GM23338 (cell line): ENCODE data around the gene ARHGEF28. TPM values are rescaled to one million over a fixed set of nuclear protein-coding genes. Genes with fewer than 3 reads are reported as not detected.

ENCODE experiments used
- ATAC-seq: fragments of 200-7000 bp; cut with Tn5 transposase; 3 replicates; pipeline ENCODE4 v1.9.1; 2020
- DNase-seq: peaks from one replicate; pipeline ENCODE4 v3.0.0-alpha.2; 2015; ENCODE audit warnings: low spot score
- H2AFZ ChIP-seq: fragments of 200-600 bp; sonication (generic); 2 replicates; pipeline ENCODE4 v1.8.0; 2016; ENCODE audit warnings: antibody characterized with exemption, mild to moderate bottlenecking, moderate library complexity
- H3F3A ChIP-seq: fragments of 200-600 bp; sonication (generic); replicated peaks from 2 replicates; pipeline ENCODE4 v1.8.0; 2017; ENCODE audit warnings: antibody characterized with exemption, mixed run types, low read depth
- H3K27ac ChIP-seq: fragments of 200-600 bp; sonication (generic); 2 replicates; pipeline ENCODE4 v1.6.1; 2016; ENCODE audit warnings: low read depth
- H3K27me3 ChIP-seq: fragments of 200-600 bp; sonication (generic); 2 replicates; pipeline ENCODE4 v1.8.0; 2016; ENCODE audit warnings: mild to moderate bottlenecking, mixed run types, moderate library complexity; ENCODE audit not compliant: insufficient read depth
- H3K36me3 ChIP-seq: fragments of 200-600 bp; sonication (generic); 2 replicates; pipeline ENCODE4 v1.8.0; 2016; ENCODE audit warnings: mild to moderate bottlenecking; ENCODE audit not compliant: insufficient read depth
- H3K4me1 ChIP-seq: fragments of 200-600 bp; sonication (generic); 2 replicates; pipeline ENCODE4 v1.8.0; 2016; ENCODE audit warnings: mild to moderate bottlenecking, moderate library complexity; ENCODE audit not compliant: insufficient read depth
- H3K4me2 ChIP-seq: fragments of 200-600 bp; sonication (generic); 2 replicates; pipeline ENCODE4 v1.7.1; 2017; ENCODE audit warnings: mixed run types
- H3K4me3 ChIP-seq: fragments of 200-600 bp; sonication (generic); 2 replicates; pipeline ENCODE4 v1.6.1; 2016; ENCODE audit warnings: mixed run types
- H3K79me2 ChIP-seq: fragments of 200-600 bp; sonication (generic); replicated peaks from 2 replicates; pipeline ENCODE4 v1.8.0; 2017; ENCODE audit warnings: mild to moderate bottlenecking; ENCODE audit not compliant: insufficient read depth
- H3K9me2 ChIP-seq: fragments of 200-600 bp; sonication (generic); 2 replicates; pipeline ENCODE4 v1.8.0; 2017; ENCODE audit not compliant: insufficient read depth
- H4K20me1 ChIP-seq: fragments of 200-600 bp; sonication (generic); replicated peaks from 2 replicates; pipeline ENCODE4 v1.8.0; 2017; ENCODE audit warnings: mild to moderate bottlenecking; ENCODE audit not compliant: insufficient read depth
- H3K27ac Mint-ChIP-seq: 2 replicates; pipeline ENCODE4 v1.8.0; 2020; ENCODE audit warnings: inconsistent platforms, mild to moderate bottlenecking, moderate library complexity, mixed read lengths
- H3K27me3 Mint-ChIP-seq: 3 replicates; pipeline ENCODE4 v1.8.0; 2022; ENCODE audit warnings: low read depth, mild to moderate bottlenecking, moderate library complexity, mixed read lengths, inconsistent platforms; ENCODE audit not compliant: insufficient read depth, poor library complexity
- H3K36me3 Mint-ChIP-seq: 3 replicates; pipeline ENCODE4 v1.8.0; 2021; ENCODE audit warnings: low read depth, mild to moderate bottlenecking, inconsistent platforms, moderate library complexity, mixed read lengths
- H3K4me1 Mint-ChIP-seq: 3 replicates; pipeline ENCODE4 v1.8.0; 2020; ENCODE audit warnings: mild to moderate bottlenecking, inconsistent platforms, mixed read lengths
- H3K4me3 Mint-ChIP-seq: 3 replicates; pipeline ENCODE4 v1.8.0; 2021; ENCODE audit warnings: moderate library complexity, mild to moderate bottlenecking, inconsistent platforms, mixed read lengths
- H3K9me3 Mint-ChIP-seq: 3 replicates; pipeline ENCODE4 v1.8.0; 2020; ENCODE audit warnings: moderate library complexity, mild to moderate bottlenecking, inconsistent platforms, mixed read lengths
- CREB1 ChIP-seq: fragments of 250-450 bp; sonication (Bioruptor Pico); IDR thresholded peaks from 2 replicates; pipeline ENCODE4 v1.5.0; 2020; ENCODE audit warnings: low read depth, mild to moderate bottlenecking, moderate library complexity
- CTCF ChIP-seq, 2 experiments: fragments of 200-600 bp in 1 of 2; sonication (generic) in 1 of 2; conservative IDR thresholded peaks; 2 replicates each; pipeline versions ENCODE4 v1.5.1 to v1.6.1; 2016 to 2017; ENCODE audit warnings: antibody characterized with exemption in 2 of 2, low read depth in 2 of 2, mild to moderate bottlenecking in 2 of 2, moderate library complexity in 1 of 2
- ETS1 ChIP-seq: IDR thresholded peaks from 2 replicates; pipeline ENCODE4 v1.6.1; 2016; ENCODE audit warnings: antibody characterized with exemption
- EZH2 ChIP-seq: fragments of 200-600 bp; sonication (generic); IDR thresholded peaks from one replicate; pipeline ENCODE4 v1.8.0; 2017; ENCODE audit warnings: antibody characterized with exemption, mild to moderate bottlenecking, low read depth; ENCODE audit not compliant: unreplicated experiment
- EZH2phosphoT487 ChIP-seq: fragments of 200-600 bp; sonication (generic); IDR thresholded peaks from one replicate; pipeline ENCODE4 v1.8.1; 2018; ENCODE audit warnings: antibody characterized with exemption; ENCODE audit not compliant: unreplicated experiment
- JUNB ChIP-seq: IDR thresholded peaks from one replicate; pipeline ENCODE4 v1.6.1; 2016; ENCODE audit warnings: antibody characterized with exemption; ENCODE audit not compliant: unreplicated experiment
- POLR2AphosphoS5 ChIP-seq: IDR thresholded peaks from 2 replicates; pipeline ENCODE4 v1.6.1; 2016; ENCODE audit warnings: antibody characterized with exemption, low read depth
- STAT1 ChIP-seq: IDR thresholded peaks from one replicate; pipeline ENCODE4 v1.6.1; 2016; ENCODE audit warnings: antibody characterized with exemption; ENCODE audit not compliant: unreplicated experiment
- ZNF114 ChIP-seq: fragments of 250-450 bp; sonication (Bioruptor Pico); IDR thresholded peaks from 2 replicates; pipeline ENCODE4 v1.5.0; 2020; ENCODE audit warnings: mild to moderate bottlenecking, moderate library complexity
- ZNF331 ChIP-seq: fragments of 250-450 bp; sonication (Bioruptor Pico); IDR thresholded peaks from 2 replicates; pipeline ENCODE4 v1.5.0; 2020; ENCODE audit warnings: low read depth, mild to moderate bottlenecking, moderate library complexity
- ZNF462 ChIP-seq: fragments of 250-450 bp; sonication (Bioruptor Pico); IDR thresholded peaks from 2 replicates; pipeline ENCODE4 v1.5.0; 2020; ENCODE audit warnings: mild to moderate bottlenecking, moderate library complexity
- polyA plus RNA-seq: library from polyadenylated mRNA; unstranded; fragments of >200 nt; fragmentation: Nextera tagmentation; extraction: Ambion mirVana; gene quantifications from 2 replicates; pipeline ENCODE4 v1.2.1, GENCODE V29; 2016
- total RNA-seq: library from RNA; depleted of rRNA; stranded (reverse); fragments of >200 nt; shearing (Covaris generic); gene quantifications from 2 replicates; pipeline ENCODE4 v1.2.3, GENCODE V29; 2014
- TF ChIP-seq, protein P1 (sequence below): IDR thresholded peaks from one replicate; pipeline ENCODE4 v1.6.1; 2018; ENCODE audit warnings: antibody characterized with exemption; ENCODE audit not compliant: unreplicated experiment

The ARHGEF28 gene
- total and polyA plus RNA-seq, 2 experiments from 2014 or later: 0.39 to 1.0 TPM

DNA sequence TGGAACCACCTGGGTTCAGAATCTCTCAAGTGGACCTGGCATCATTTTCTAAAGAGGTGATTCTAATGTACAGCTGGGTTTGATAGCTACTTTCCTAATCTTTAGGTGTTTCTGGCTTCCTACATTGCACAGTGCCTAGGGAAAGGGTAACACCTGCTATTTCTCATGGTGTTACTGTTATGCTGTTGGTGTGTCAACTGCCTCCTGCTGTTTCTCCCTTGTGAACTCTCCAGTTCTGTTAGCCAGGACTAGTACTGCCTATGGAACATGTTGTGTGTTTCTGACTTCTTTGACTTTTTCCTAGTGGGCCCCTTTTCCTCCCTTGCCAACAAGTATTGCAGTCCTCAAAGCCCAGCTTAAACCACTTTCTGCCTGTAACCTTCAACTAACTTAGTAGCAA is 5.5 kb downstream of the ARHGEF28 start (continued):
- no peak for TF ChIP-seq ZNF462 (CRISPR knock-in tag)
- no peak for TF ChIP-seq POLR2AphosphoS5
- TF ChIP-seq CREB1 (CRISPR knock-in tag): no peak
- no peak for TF ChIP-seq ZNF331
- TF ChIP-seq ZNF114 (CRISPR knock-in tag): no peak
- TF ChIP-seq EZH2: no peak
- no peak for TF ChIP-seq EZH2phosphoT487
- TF ChIP-seq JUNB: no peak
- no peak for TF ChIP-seq ETS1
- TF ChIP-seq STAT1: no peak

DNA sequence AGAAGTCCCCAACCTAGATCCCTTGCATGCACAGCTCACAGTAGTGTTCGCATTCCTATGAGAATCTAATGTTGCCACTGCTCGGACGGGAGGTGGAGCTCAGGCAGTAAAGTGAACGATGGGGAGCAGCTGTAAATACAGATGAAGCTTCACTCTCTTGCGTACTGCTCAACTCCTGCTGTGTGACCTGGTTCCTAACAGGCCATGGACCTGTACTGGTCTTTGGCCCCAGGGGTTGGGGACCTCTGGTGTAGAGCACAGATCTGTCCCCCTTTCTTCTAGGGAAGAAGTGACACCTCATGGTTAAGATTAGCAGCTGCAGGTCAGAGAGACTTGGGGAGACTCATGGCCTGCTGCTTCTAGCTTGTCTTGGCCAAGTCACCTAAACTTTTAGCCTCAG is 7.1 kb downstream of the ARHGEF28 start:
- no peaks in the 10 kb centered on the region for H3F3A ChIP-seq
- no peaks in the 10 kb centered on the region for H4K20me1 ChIP-seq
- DNase-seq (peak; percentile 52), ATAC-seq (peak; percentile 85)
- no peaks in the 10 kb centered on the region for H3K9me2 ChIP-seq
- H3K4me3 ChIP-seq: no peak overlapping the region
- no peaks in the 10 kb centered on the region for H3K36me3 ChIP-seq
- Mint-ChIP-seq H3K9me3 (no peaks in the 10 kb centered on the region), H3K27me3 (peaks cover 2% of the 10 kb centered on the region), H3K4me1 (no peaks in the 10 kb centered on the region), H3K27ac (no peak overlapping the region), H3K4me3 (no peak overlapping the region), H3K36me3 (no peaks in the 10 kb centered on the region)
- no peaks in the 10 kb centered on the region for H3K4me1 ChIP-seq
- H3K27ac ChIP-seq: no peak overlapping the region
- peaks cover 15% of the 10 kb centered on the region for H3K27me3 ChIP-seq
- TF ChIP-seq CTCF (conservative IDR thresholded peaks at IDR 0.05; ENCODE audit: low read depth in 2 of 2) (peak; percentile 37 to 63), ZNF331 (no peak)
- TF ChIP-seq, protein P1, sequence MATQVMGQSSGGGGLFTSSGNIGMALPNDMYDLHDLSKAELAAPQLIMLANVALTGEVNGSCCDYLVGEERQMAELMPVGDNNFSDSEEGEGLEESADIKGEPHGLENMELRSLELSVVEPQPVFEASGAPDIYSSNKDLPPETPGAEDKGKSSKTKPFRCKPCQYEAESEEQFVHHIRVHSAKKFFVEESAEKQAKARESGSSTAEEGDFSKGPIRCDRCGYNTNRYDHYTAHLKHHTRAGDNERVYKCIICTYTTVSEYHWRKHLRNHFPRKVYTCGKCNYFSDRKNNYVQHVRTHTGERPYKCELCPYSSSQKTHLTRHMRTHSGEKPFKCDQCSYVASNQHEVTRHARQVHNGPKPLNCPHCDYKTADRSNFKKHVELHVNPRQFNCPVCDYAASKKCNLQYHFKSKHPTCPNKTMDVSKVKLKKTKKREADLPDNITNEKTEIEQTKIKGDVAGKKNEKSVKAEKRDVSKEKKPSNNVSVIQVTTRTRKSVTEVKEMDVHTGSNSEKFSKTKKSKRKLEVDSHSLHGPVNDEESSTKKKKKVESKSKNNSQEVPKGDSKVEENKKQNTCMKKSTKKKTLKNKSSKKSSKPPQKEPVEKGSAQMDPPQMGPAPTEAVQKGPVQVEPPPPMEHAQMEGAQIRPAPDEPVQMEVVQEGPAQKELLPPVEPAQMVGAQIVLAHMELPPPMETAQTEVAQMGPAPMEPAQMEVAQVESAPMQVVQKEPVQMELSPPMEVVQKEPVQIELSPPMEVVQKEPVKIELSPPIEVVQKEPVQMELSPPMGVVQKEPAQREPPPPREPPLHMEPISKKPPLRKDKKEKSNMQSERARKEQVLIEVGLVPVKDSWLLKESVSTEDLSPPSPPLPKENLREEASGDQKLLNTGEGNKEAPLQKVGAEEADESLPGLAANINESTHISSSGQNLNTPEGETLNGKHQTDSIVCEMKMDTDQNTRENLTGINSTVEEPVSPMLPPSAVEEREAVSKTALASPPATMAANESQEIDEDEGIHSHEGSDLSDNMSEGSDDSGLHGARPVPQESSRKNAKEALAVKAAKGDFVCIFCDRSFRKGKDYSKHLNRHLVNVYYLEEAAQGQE: no peak
- H2AFZ ChIP-seq: no peak overlapping the region
- H3K79me2 ChIP-seq: no peaks in the 10 kb centered on the region
- H3K4me2 ChIP-seq: no peak overlapping the region
